Measurements from ENCODE around the gene TAS2R30. TPM values are rescaled to one million over a fixed set of nuclear protein-coding genes. Genes with fewer than 3 reads are reported as not detected.

TAS2R30 gene
- total RNA-seq, 6 experiments from 2014 or later: 0.26 to 0.46 (median 0.32) TPM

- Mint-ChIP-seq H3K27ac (no peak overlapping the region), H3K4me3 (no peak overlapping the region), H3K27me3 (ENCODE audit: insufficient read depth) (no peaks in the 10 kb centered on the region; the same call in 1 of the 2 replicates), H3K4me1 (ENCODE audit: low read depth) (no peaks in the 10 kb centered on the region), H3K36me3 (ENCODE audit: low read depth) (peaks cover 43% of the 10 kb centered on the region), H3K9me3 (peaks cover 3% of the 10 kb centered on the region)
- DNase-seq: no peak
- TF ChIP-seq, protein P1, sequence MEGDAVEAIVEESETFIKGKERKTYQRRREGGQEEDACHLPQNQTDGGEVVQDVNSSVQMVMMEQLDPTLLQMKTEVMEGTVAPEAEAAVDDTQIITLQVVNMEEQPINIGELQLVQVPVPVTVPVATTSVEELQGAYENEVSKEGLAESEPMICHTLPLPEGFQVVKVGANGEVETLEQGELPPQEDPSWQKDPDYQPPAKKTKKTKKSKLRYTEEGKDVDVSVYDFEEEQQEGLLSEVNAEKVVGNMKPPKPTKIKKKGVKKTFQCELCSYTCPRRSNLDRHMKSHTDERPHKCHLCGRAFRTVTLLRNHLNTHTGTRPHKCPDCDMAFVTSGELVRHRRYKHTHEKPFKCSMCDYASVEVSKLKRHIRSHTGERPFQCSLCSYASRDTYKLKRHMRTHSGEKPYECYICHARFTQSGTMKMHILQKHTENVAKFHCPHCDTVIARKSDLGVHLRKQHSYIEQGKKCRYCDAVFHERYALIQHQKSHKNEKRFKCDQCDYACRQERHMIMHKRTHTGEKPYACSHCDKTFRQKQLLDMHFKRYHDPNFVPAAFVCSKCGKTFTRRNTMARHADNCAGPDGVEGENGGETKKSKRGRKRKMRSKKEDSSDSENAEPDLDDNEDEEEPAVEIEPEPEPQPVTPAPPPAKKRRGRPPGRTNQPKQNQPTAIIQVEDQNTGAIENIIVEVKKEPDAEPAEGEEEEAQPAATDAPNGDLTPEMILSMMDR (IDR thresholded peaks at IDR 0.05): no peak
These were observed 13.0 kb upstream of the TAS2R30 start for GRCh38 chr12:11147420-11147819.

- Mint-ChIP-seq H3K9me3 (peaks cover 3% of the 10 kb centered on the region; the same call in 1 of the 2 replicates), H3K4me1 (ENCODE audit: low read depth) (no peaks in the 10 kb centered on the region), H3K27me3 (ENCODE audit: insufficient read depth) (no peaks in the 10 kb centered on the region; the same call in 1 of the 2 replicates), H3K27ac (no peak overlapping the region), H3K36me3 (ENCODE audit: low read depth) (peaks cover 46% of the 10 kb centered on the region), H3K4me3 (no peak overlapping the region)
- TF ChIP-seq, protein P1 (IDR thresholded peaks at IDR 0.05): no peak
- DNase-seq: no peak
These were observed 9.9 kb upstream of the TAS2R30 start for GRCh38 chr12:11144297-11144696.

- H3K9me3 Mint-ChIP-seq: no peaks in the 10 kb centered on the region; the same call in 1 of the 2 replicates
- peaks cover 45% of the 10 kb centered on the region for H3K36me3 Mint-ChIP-seq (ENCODE audit: low read depth)
- TF ChIP-seq, protein P1 (IDR thresholded peaks at IDR 0.05): no peak
- H3K4me3 Mint-ChIP-seq: no peak overlapping the region
- H3K27ac Mint-ChIP-seq: no peak overlapping the region
- no peaks in the 10 kb centered on the region for H3K4me1 Mint-ChIP-seq (ENCODE audit: low read depth)
- DNase-seq: no peak
- H3K27me3 Mint-ChIP-seq (ENCODE audit: insufficient read depth): no peaks in the 10 kb centered on the region; the same call in 1 of the 2 replicates
These were observed 8.9 kb upstream of the TAS2R30 start for GRCh38 chr12:11143352-11143751.

GRCh38 chr12:11136075-11136474 is 1.6 kb upstream of the TAS2R30 start:
- Mint-ChIP-seq H3K4me1 (ENCODE audit: low read depth) (no peaks in the 10 kb centered on the region), H3K36me3 (ENCODE audit: low read depth) (peaks cover 12% of the 10 kb centered on the region; the same call in 1 of the 2 replicates), H3K4me3 (no peak overlapping the region), H3K27ac (no peak overlapping the region), H3K27me3 (ENCODE audit: insufficient read depth) (no peaks in the 10 kb centered on the region), H3K9me3 (no peaks in the 10 kb centered on the region)
- TF ChIP-seq, protein P1 (IDR thresholded peaks at IDR 0.05): no peak
- no peak for DNase-seq

DNA sequence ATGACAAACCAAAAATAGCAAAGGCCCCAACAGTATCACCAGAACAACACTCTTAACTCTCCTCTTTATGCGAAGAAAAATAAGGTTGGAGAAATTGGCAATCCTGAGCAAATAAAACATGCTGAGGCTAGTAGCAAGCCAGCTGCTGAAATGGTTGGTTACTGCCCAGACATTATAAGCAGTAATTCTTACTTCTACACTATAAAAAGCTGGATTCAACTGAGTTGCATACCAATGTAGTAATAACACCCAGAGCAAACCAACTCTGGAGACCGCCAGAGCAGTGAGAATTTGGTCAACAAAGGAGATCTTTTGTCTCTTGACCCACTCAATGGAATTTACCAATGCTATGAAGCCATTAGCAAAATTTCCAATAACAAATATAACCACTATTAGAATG is 628 bp downstream of the TAS2R30 start:
- no peaks in the 10 kb centered on the region for H3K4me1 Mint-ChIP-seq (ENCODE audit: low read depth)
- H3K27ac Mint-ChIP-seq: no peak overlapping the region
- peaks cover 6% of the 10 kb centered on the region; the same call in 1 of the 2 replicates for H3K36me3 Mint-ChIP-seq (ENCODE audit: low read depth)
- no peaks in the 10 kb centered on the region for H3K9me3 Mint-ChIP-seq
- TF ChIP-seq, protein P1 (IDR thresholded peaks at IDR 0.05): no peak
- no peak for DNase-seq
- no peak overlapping the region for H3K4me3 Mint-ChIP-seq
- H3K27me3 Mint-ChIP-seq (ENCODE audit: insufficient read depth): no peaks in the 10 kb centered on the region; the same call in 1 of the 2 replicates

Data from HFFc6 (cell line).